SK-N-SH (cell line): Measurements from ENCODE around the gene OSGEP. TPM values are rescaled to one million over a fixed set of nuclear protein-coding genes. Genes with fewer than 3 reads are reported as not detected.

ENCODE experiments used
- CTCF ChIA-PET: fragments of 300-600, 350-600 bp; formaldehyde crosslinking; extraction: SDS; loops from one replicate; lab custom pipeline; 2021; lab: Yijun Ruan, JAX
- POLR2A ChIA-PET: fragments of 350-600 bp; sonication (Branson Sonifier 250); formaldehyde crosslinking; extraction: SDS; loops from one replicate; lab custom pipeline; 2020; ENCODE audit warnings: antibody characterized with exemption, inconsistent platforms; lab: Yijun Ruan, JAX
- DNase-seq: peaks from one replicate; pipeline ENCODE4 v3.0.0; 2012
- H2AFZ ChIP-seq: fragments of 200-600 bp; sonication (generic); 2 replicates; pipeline ENCODE4 v1.8.1; 2016; ENCODE audit warnings: antibody characterized with exemption, mild to moderate bottlenecking, low read depth
- H3F3A ChIP-seq: fragments of 200-600 bp; sonication (generic); replicated peaks from 2 replicates; pipeline ENCODE3; 2016; ENCODE audit warnings: antibody characterized with exemption, mild to moderate bottlenecking; ENCODE audit not compliant: insufficient read depth
- H3K27ac ChIP-seq, 2 experiments: fragments of 200-500 bp in 1 of 2; fragments of 200-600 bp in 1 of 2; sonication (Bioruptor generic) in 1 of 2; sonication (generic), shearing (Covaris generic) in 1 of 2; 2 replicates each; pipeline versions ENCODE4 v1.5.1 to v1.6.1; 2014 to 2016; ENCODE audit warnings: low read depth in 2 of 2, inconsistent platforms in 1 of 2, low read length in 1 of 2, mild to moderate bottlenecking in 1 of 2, mixed read lengths in 1 of 2
- H3K27me3 ChIP-seq: fragments of 200-600 bp; sonication (generic), shearing (Covaris generic); 2 replicates; pipeline ENCODE4 v1.6.1; 2016; ENCODE audit warnings: mixed run types; ENCODE audit not compliant: insufficient read depth
- H3K36me3 ChIP-seq, 2 experiments: fragments of 200-500 bp in 1 of 2; fragments of 200-600 bp in 1 of 2; sonication (Bioruptor generic) in 1 of 2; sonication (generic) in 1 of 2; replicated peaks in 1 of 2; 2 replicates each; pipeline versions ENCODE3 to v1.5.1; 2014 to 2016; ENCODE audit warnings: low read length in 1 of 2, mild to moderate bottlenecking in 1 of 2; ENCODE audit not compliant: insufficient read depth in 2 of 2, control insufficient read depth in 1 of 2
- H3K4me1 ChIP-seq, 2 experiments: fragments of 200-500 bp in 1 of 2; fragments of 200-600 bp in 1 of 2; sonication (Bioruptor generic) in 1 of 2; sonication (generic), shearing (Covaris generic) in 1 of 2; 2 replicates each; pipeline versions ENCODE4 v1.5.1 to v1.6.1; 2014 to 2016; ENCODE audit warnings: low read depth in 1 of 2, low read length in 1 of 2, mixed run types in 1 of 2; ENCODE audit not compliant: insufficient read depth in 2 of 2, control insufficient read depth in 1 of 2
- H3K4me2 ChIP-seq: fragments of 200-600 bp; sonication (generic), shearing (Covaris generic); 2 replicates; pipeline ENCODE4 v1.6.1; 2017; ENCODE audit warnings: mixed run types
- H3K4me3 ChIP-seq, 2 experiments: fragments of 200-500 bp in 1 of 2; fragments of 200-600 bp in 1 of 2; sonication (Bioruptor generic) in 1 of 2; sonication (generic), shearing (Covaris generic) in 1 of 2; 2 replicates each; pipeline versions ENCODE4 v1.5.1 to v1.8.1; 2014 to 2016; ENCODE audit warnings: low read depth in 2 of 2, inconsistent platforms in 1 of 2, low read length in 1 of 2, mild to moderate bottlenecking in 1 of 2, mixed read lengths in 1 of 2, moderate library complexity in 1 of 2
- H3K79me2 ChIP-seq: fragments of 200-600 bp; sonication (generic); 2 replicates; pipeline ENCODE4 v1.8.1; 2017; ENCODE audit warnings: mild to moderate bottlenecking; ENCODE audit not compliant: insufficient read depth
- H3K9ac ChIP-seq: fragments of 200-600 bp; sonication (generic); 2 replicates; pipeline ENCODE4 v1.6.1; 2017; ENCODE audit warnings: mixed run types
- H3K9me2 ChIP-seq: fragments of 200-600 bp; sonication (generic); 2 replicates; pipeline ENCODE4 v1.6.1; 2017; ENCODE audit warnings: mixed run types
- H3K9me3 ChIP-seq: fragments of 200-600 bp; sonication (generic); 2 replicates; pipeline ENCODE4 v1.6.1; 2017; ENCODE audit warnings: mixed run types, mild to moderate bottlenecking, moderate library complexity
- H4K20me1 ChIP-seq: fragments of 200-600 bp; sonication (generic); 2 replicates; pipeline ENCODE4 v1.6.1; 2017; ENCODE audit warnings: mild to moderate bottlenecking, mixed run types; ENCODE audit not compliant: insufficient read depth
- CHD2 ChIP-seq: fragments of 150-350 bp; IDR thresholded peaks from 2 replicates; pipeline ENCODE4 v1.6.1; 2018; ENCODE audit warnings: low read length; ENCODE audit not compliant: partially characterized antibody
- CTCF ChIP-seq: fragments of 200-600 bp; sonication (generic); IDR thresholded peaks from 2 replicates; pipeline ENCODE4 v1.6.1; 2017; ENCODE audit warnings: antibody characterized with exemption, mild to moderate bottlenecking, moderate library complexity
- ELF1 ChIP-seq: IDR thresholded peaks from 2 replicates; pipeline ENCODE4 v1.4.0; 2012
- FOSL2 ChIP-seq: IDR thresholded peaks from 2 replicates; pipeline ENCODE4 v1.4.0; 2012; ENCODE audit warnings: low read depth, mild to moderate bottlenecking, moderate library complexity, borderline replicate concordance
- FOXJ3 ChIP-seq: sonication (generic); formaldehyde crosslinking; IDR thresholded peaks from 2 replicates; pipeline ENCODE4 v1.5.1; 2020; ENCODE audit warnings: mild to moderate bottlenecking, missing genetic modification reagents
- FOXM1 ChIP-seq: IDR thresholded peaks from 2 replicates; pipeline ENCODE4 v1.4.0; 2012; ENCODE audit warnings: low read depth, mild to moderate bottlenecking
- MAX ChIP-seq: IDR thresholded peaks from 2 replicates; pipeline ENCODE4 v1.4.0; 2012; ENCODE audit warnings: low read depth
- MXI1 ChIP-seq: IDR thresholded peaks from 2 replicates; pipeline ENCODE4 v1.6.1; 2012; ENCODE audit warnings: mild to moderate bottlenecking, low read depth, low read length, improper control_type of control experiment
- NFIC ChIP-seq: IDR thresholded peaks from 2 replicates; pipeline ENCODE4 v1.4.0; 2012; ENCODE audit warnings: borderline replicate concordance
- NRF1 ChIP-seq: IDR thresholded peaks from 2 replicates; pipeline ENCODE4 v1.6.1; 2012; ENCODE audit warnings: low read depth, mild to moderate bottlenecking, low read length
- RAD21 ChIP-seq: IDR thresholded peaks from 2 replicates; pipeline ENCODE4 v1.6.1; 2012; ENCODE audit warnings: mild to moderate bottlenecking, low read length
- SIN3A ChIP-seq: IDR thresholded peaks from 2 replicates; pipeline ENCODE4 v1.6.1; 2012; ENCODE audit warnings: low read depth, mild to moderate bottlenecking, low read length, moderate library complexity, borderline replicate concordance
- SMC3 ChIP-seq: IDR thresholded peaks from 2 replicates; pipeline ENCODE4 v1.6.1; 2012; ENCODE audit warnings: low read depth, low read length, improper control_type of control experiment
- TEAD4 ChIP-seq: IDR thresholded peaks from 2 replicates; pipeline ENCODE4 v1.4.0; 2012; ENCODE audit warnings: mild to moderate bottlenecking, borderline replicate concordance; ENCODE audit not compliant: insufficient read depth
- WGBS: methylation state at CpG from one replicate; pipeline ENCODE4 v1.1.6; 2017; ENCODE audit warnings: low lambda C conversion rate; 5-methylcytosine and 5-hydroxymethylcytosine counted together
- polyA plus RNA-seq, 3 experiments: library from polyadenylated mRNA; depleted of rRNA; stranded (reverse); fragments of >200 nt; gene quantifications; 2 replicates each; pipeline ENCODE4 v1.2.3, GENCODE V29; 2012

OSGEP gene
- polyA plus RNA-seq, 1 of the 3 experiments (the other 2 are of a cell fraction): 32.9 TPM

- TF ChIP-seq MAX (peak; percentile 99), NRF1 (0 out of 2 replicates have a peak, but pooled peaks have one; percentile 5), CTCF (no peak), ELF1 (no peak; the same call in 1 of the 2 replicates), RAD21 (no peak; the same call in 1 of the 2 replicates), CHD2 (peak; percentile 85), TEAD4 (no peak), SMC3 (0 out of 2 replicates have a peak, but pooled peaks have one; percentile 17)
These were observed at the start of gene OSGEP, which contains the start of gene APEX1 (continued) for GRCh38 chr14:20454516-20455354.

GRCh38 chr14:20503898-20504297 is 49.3 kb upstream of the OSGEP start:
- Histone ChIP-seq H2AFZ (no peak overlapping the region), H3K9me3 (no peaks in the 10 kb centered on the region), H3K27me3 (peaks cover 7% of the 10 kb centered on the region; the same call in 1 of the 2 replicates)
- POLR2A ChIA-PET: no interaction called here
- TF ChIP-seq FOSL2: no peak
- TF ChIP-seq NFIC: no peak
- no peak for TF ChIP-seq FOXJ3
- no peak for TF ChIP-seq MXI1
- TF ChIP-seq SIN3A: no peak
- no peak for TF ChIP-seq FOXM1
- no peak for TF ChIP-seq MAX
- TF ChIP-seq CTCF: no peak
- TF ChIP-seq, all 33 proteins: peak for 0
- Histone ChIP-seq H3K36me3 (no peaks in the 10 kb centered on the region), H3K9me2 (no peaks in the 10 kb centered on the region), H3K27ac (no peak overlapping the region), H3K4me1 (no peaks in the 10 kb centered on the region), H3K79me2 (no peaks in the 10 kb centered on the region), H3K9ac (no peak overlapping the region), H3K4me2 (no peak overlapping the region), H3K4me3 (no peak overlapping the region), H4K20me1 (no peaks in the 10 kb centered on the region), H3F3A (peaks cover 3% of the 10 kb centered on the region)
- no peak for DNase-seq
- CTCF ChIA-PET: no interaction called here
- 10% methylated on average over 6 of the region's 6 CpGs for WGBS
